ENCODE results near the gene SH3YL1.
A peak's percentile ranks its signal among the peaks of the same experiment; 100 is the strongest.

SH3YL1 gene

GRCh38 chr2:177733-178132, 86.1 kb downstream of the SH3YL1 start:
- DNase-seq (ENCODE audit: low read depth) = no peak

GRCh38 chr2:176917-177316, 86.9 kb downstream of the SH3YL1 start:
- peak; percentile 27 for DNase-seq (ENCODE audit: low read depth)

- peak; percentile 18 for DNase-seq (ENCODE audit: low read depth)
Observed at GRCh38 chr2:175880-176820, 87.7 kb downstream of the SH3YL1 start.

GRCh38 chr2:175161-175786, 88.6 kb downstream of the SH3YL1 start:
- DNase-seq (ENCODE audit: low read depth) = no peak

- DNase-seq (ENCODE audit: low read depth) = peak; percentile 3
Observed at GRCh38 chr2:172120-172519, 91.7 kb downstream of the SH3YL1 start.

GRCh38 chr2:169741-170140, 94.1 kb downstream of the SH3YL1 start:
- no peak for DNase-seq (ENCODE audit: low read depth)
